Heart left ventricle (tissue), 16 donors: ENCODE results near the gene GHRL. TPM values are rescaled to one million over a fixed set of nuclear protein-coding genes. Genes with fewer than 3 reads are reported as not detected.

ENCODE experiments used
- ATAC-seq, 4 donors: fragments of 200-7000 bp; cut with Tn5 transposase; one replicate each; pipeline ENCODE4 v1.9.1; 2020 to 2022; ENCODE audit warnings: moderate library complexity in 4 of 4, mild to moderate bottlenecking in 3 of 4, moderate number of reproducible peaks in 1 of 4
- DNase-seq, 5 donors: peaks; one replicate each; pipeline ENCODE4 v3.0.0-alpha.2; 2020
- H3K27ac ChIP-seq, 12 donors: fragments of 200-600 bp; sonication (generic) in 4 of 12; one replicate each; pipeline versions ENCODE4 v1.5.0 to v1.8.0; 2016 to 2022; ENCODE audit warnings: mild to moderate bottlenecking in 2 of 12
- H3K27me3 ChIP-seq, 9 donors: fragments of 200-600 bp; sonication (generic) in 2 of 9; one replicate each; pipeline versions ENCODE4 v1.5.1 to v1.8.0; 2016 to 2022; ENCODE audit warnings: mild to moderate bottlenecking in 3 of 9
- H3K36me3 ChIP-seq, 9 donors: fragments of 200-600 bp; sonication (generic) in 2 of 9; one replicate each; pipeline versions ENCODE4 v1.5.0 to v1.8.0; 2018 to 2022; ENCODE audit warnings: mild to moderate bottlenecking in 2 of 9
- H3K4me1 ChIP-seq, 12 donors: fragments of 200-600 bp; sonication (generic) in 4 of 12; one replicate each; pipeline versions ENCODE4 v1.5.0 to v1.8.0; 2016 to 2022; ENCODE audit warnings: mild to moderate bottlenecking in 3 of 12
- H3K4me3 ChIP-seq, 12 donors: fragments of 200-600 bp; sonication (generic) in 4 of 12; one replicate each; pipeline versions ENCODE4 v1.5.0 to v1.8.0; 2017 to 2022; ENCODE audit warnings: mild to moderate bottlenecking in 9 of 12, moderate library complexity in 4 of 12
- H3K9me3 ChIP-seq, 12 donors: fragments of 200-600 bp; sonication (generic) in 4 of 12; one replicate each; pipeline versions ENCODE4 v1.5.0 to v1.8.0; 2016 to 2022; ENCODE audit warnings: mild to moderate bottlenecking in 1 of 12
- CTCF ChIP-seq, 12 donors: fragments of 200-600 bp; sonication (generic) in 4 of 12; IDR thresholded peaks; one replicate each; pipeline versions ENCODE4 v1.5.0 to v1.8.0; 2018 to 2022; ENCODE audit warnings: antibody characterized with exemption in 12 of 12, mild to moderate bottlenecking in 5 of 12
- POLR2A ChIP-seq, 2 donors: fragments of 450-650 bp; IDR thresholded peaks; one replicate each; pipeline ENCODE4 v1.6.1; 2017; ENCODE audit warnings: antibody characterized with exemption in 2 of 2, mild to moderate bottlenecking in 2 of 2, moderate library complexity in 2 of 2
- WGBS, 4 donors: extraction: QIAGEN DNeasy Blood & Tissue Kit in 2 of 4; methylation state at CpG; one replicate each; pipeline versions ENCODE4 v1.1.5 to v1.1.7; 2013 to 2018; 5-methylcytosine and 5-hydroxymethylcytosine counted together
- intact Hi-C, 10 donors: fragments of 100-400 bp; cut with DNase I; formaldehyde crosslinking; loops; one replicate each; pipeline versions ENCODE4 v1.11.1 to v1.14.2; 2022
- polyA plus RNA-seq, 2 donors: library from polyadenylated mRNA; stranded (reverse); fragments of 200-250 nt; gene quantifications; one replicate each; pipeline ENCODE4 v1.2.3, GENCODE V29; 2013
- total RNA-seq, 9 donors: library from RNA; depleted of rRNA in 2 of 9; stranded (reverse); fragments of >200 nt in 2 of 9; fragmentation: NEBNext Ultra II Directional in 3 of 9; extraction: Animal tissue kit (Norgen Biotek cat#: 25700) in 3 of 9; gene quantifications; one replicate each; pipeline versions ENCODE4 v1.1.0 to v1.2.4, GENCODE V29; 2016 to 2023
- donor health status: ischemic (EF 13 %, LVEDD 7.1; RV severe dilation, severe dysfunction).
- donor health status: healthy with polysubstance abuse.
- donor health status: DM: no; HTN: yes; CAD: no.
- donor health status: DM: no; HTN: no; CAD: no.
- donor health status: ischemic (EF 25% LVEDD 6.9; RV normal size, moderate dysfunction).
- donor health status: ischemic (EF 25% LVEDD 5.7; RV mildly dilated, moderate dysfunction).
- donor health status: healthy.
- donor health status: DM: yes; HTN: yes; CAD: no.
- donor health status: ischemic (EF 35%, LVEDD 5.7; RV mildly dilated, moderate dysfunction).
- donor health status: nonischemic (EF 11% LVEDD 7.7; RV severe dilation, severe dysfunction).
- donor health status: DM: yes; HTN: yes; CAD: no.
- donor health status: PGD.
- donor health status: ischemic (EF 29% LVEDD 5.4; RV normal size, mild dysfunction).
- donor health status: nonischemic (EF 23%, LVEDD 6.1; RV moderate dilation, normal function).

The GHRL gene
- total and polyA plus RNA-seq, 11 donors = 0.18 to 2.1 (median 0.61) TPM; not detected in 6

GRCh38 chr3:10259798-10260197 is 32.9 kb downstream of the GHRL start:
- intact Hi-C loops = no loop called here
- WGBS, 4 donors = 86 to 94% (median 89%) methylated on average over 4 of the region's 4 CpGs
- H3K27ac ChIP-seq = no peak overlapping the region
- H3K27me3 ChIP-seq = no peaks in the 10 kb centered on the region
- peaks cover 0 to 26% (median 1%) of the 10 kb centered on the region in 12 donors for H3K4me1 ChIP-seq
- no peak overlapping the region for H3K4me3 ChIP-seq
- no peak for DNase-seq
- no peaks in the 10 kb centered on the region for H3K9me3 ChIP-seq
- peaks cover 0 to 84% (median 55%) of the 10 kb centered on the region in 9 donors for H3K36me3 ChIP-seq
- TF ChIP-seq CTCF (IDR thresholded peaks at IDR 0.05) (no peak), POLR2A (IDR thresholded peaks at IDR 0.05) (no peak)
- ATAC-seq = no peak

- intact Hi-C loops = no loop called here
- Histone ChIP-seq H3K4me3 (no peak overlapping the region), H3K27ac (no peak overlapping the region), H3K36me3 (peaks cover 0 to 83% (median 55%) of the 10 kb centered on the region in 9 donors), H3K4me1 (peaks cover 0 to 27% (median 2%) of the 10 kb centered on the region in 12 donors), H3K9me3 (no peaks in the 10 kb centered on the region), H3K27me3 (no peaks in the 10 kb centered on the region)
- no peak for DNase-seq
- no peak for ATAC-seq
- TF ChIP-seq POLR2A (IDR thresholded peaks at IDR 0.05) (no peak), CTCF (IDR thresholded peaks at IDR 0.05) (no peak)
- WGBS, 4 donors = 93 to 96% (median 95%) methylated on average over 7 of the region's 7 CpGs
Observed at GRCh38 chr3:10259036-10259435, 33.7 kb downstream of the GHRL start.

- no peaks in the 10 kb centered on the region for H3K9me3 ChIP-seq
- no peak overlapping the region for H3K4me3 ChIP-seq
- TF ChIP-seq CTCF (IDR thresholded peaks at IDR 0.05) = no peak
- no peak for TF ChIP-seq POLR2A (IDR thresholded peaks at IDR 0.05)
- H3K36me3 ChIP-seq = peaks cover 0 to 76% (median 51%) of the 10 kb centered on the region in 9 donors
- H3K27me3 ChIP-seq = no peaks in the 10 kb centered on the region
- intact Hi-C loops = no loop called here
- ATAC-seq = no peak
- peaks cover 0 to 33% (median 5%) of the 10 kb centered on the region in 12 donors for H3K4me1 ChIP-seq
- 78 to 96% (median 92%) methylated on average over 7 of the region's 7 CpGs for WGBS, 4 donors
- H3K27ac ChIP-seq = no peak overlapping the region
- no peak for DNase-seq
Observed at GRCh38 chr3:10255835-10256234, 36.9 kb downstream of the GHRL start.

- no peak for ATAC-seq
- intact Hi-C loops = no loop called here
- Histone ChIP-seq H3K27me3 (no peaks in the 10 kb centered on the region), H3K36me3 (peaks cover 0 to 66% (median 39%) of the 10 kb centered on the region in 9 donors), H3K4me1 (peaks cover 0 to 53% (median 22%) of the 10 kb centered on the region in 12 donors), H3K27ac (no peak overlapping the region), H3K9me3 (no peaks in the 10 kb centered on the region), H3K4me3 (no peak overlapping the region)
- 79 to 96% (median 95%) methylated on average over 3 of the region's 3 CpGs for WGBS, 4 donors
- no peak for DNase-seq
- TF ChIP-seq CTCF (IDR thresholded peaks at IDR 0.05) = no peak
- no peak for TF ChIP-seq POLR2A (IDR thresholded peaks at IDR 0.05)
Observed at GRCh38 chr3:10253731-10254130, 39.0 kb downstream of the GHRL start.
